ENCODE measurements around the gene FHL5. TPM values are rescaled to one million over a fixed set of nuclear protein-coding genes. Genes with fewer than 3 reads are reported as not detected.

FHL5 gene
- total RNA-seq, 1 experiment from 2014 or later: not detected

DNA sequence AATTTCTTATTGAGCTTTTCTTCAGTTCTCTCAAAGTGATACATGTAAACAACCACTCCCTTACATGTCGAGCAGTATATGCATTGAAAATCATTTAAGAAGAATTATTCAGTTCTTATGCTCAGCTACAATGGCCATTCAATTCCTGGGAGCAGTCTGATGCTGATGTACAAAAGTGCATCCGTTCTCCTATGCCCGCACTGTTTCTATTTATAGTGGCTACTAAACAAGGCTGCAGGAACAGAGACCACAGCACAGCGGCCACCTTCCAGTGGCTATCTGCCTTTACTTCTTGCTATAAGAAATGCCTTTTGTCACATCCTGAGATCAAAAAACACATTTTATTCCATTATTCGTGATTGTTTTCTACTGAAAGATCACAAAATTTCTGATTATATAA lies 82.2 kb downstream of the FHL5 start:
- no peak overlapping the region for H2BK15ac ChIP-seq (ENCODE audit: low read depth, low read length)
- H2AK5ac ChIP-seq (ENCODE audit: insufficient read length, low read length): no peak overlapping the region
- no peak overlapping the region for H3K4me2 ChIP-seq (ENCODE audit: insufficient read depth, insufficient read length, low read length)
- no peak overlapping the region for H3T11ph ChIP-seq (ENCODE audit: low read length)
- no peak overlapping the region for H3K18ac ChIP-seq (ENCODE audit: insufficient read length, low read depth, low read length)
- H3K4me3 Mint-ChIP-seq: no peak overlapping the region
- no peaks in the 10 kb centered on the region for H3K79me1 ChIP-seq (ENCODE audit: insufficient read depth, low read depth, low read length, poor library complexity, severe bottlenecking)
- no peaks in the 10 kb centered on the region for H4K20me1 ChIP-seq (ENCODE audit: control insufficient read depth, insufficient read depth, insufficient read length)
- no peaks in the 10 kb centered on the region for H3K9me3 ChIP-seq (ENCODE audit: control insufficient read depth, low read depth, low read length)
- no peaks in the 10 kb centered on the region for H3K36me3 Mint-ChIP-seq (ENCODE audit: insufficient read depth in 1 of 3, low read depth in 3 of 3)
- WGBS (ENCODE audit: extremely low coverage, insufficient read length, low lambda C conversion rate): no CpG with 5 or more reads among the region's 5 CpGs
- no peak for DNase-seq
- no peak overlapping the region for H2BK5ac ChIP-seq (ENCODE audit: insufficient read length, low read length)
- H3K9ac ChIP-seq (ENCODE audit: extremely low read depth, insufficient read length, low read length): no peak overlapping the region
- H3K9me3 Mint-ChIP-seq: no peaks in the 10 kb centered on the region
- no peak overlapping the region for H3K27ac Mint-ChIP-seq
- H3K4me1 ChIP-seq (ENCODE audit: insufficient read depth, low read length): no peaks in the 10 kb centered on the region
- H2BK20ac ChIP-seq (ENCODE audit: low read depth, low read length, poor library complexity, severe bottlenecking): no peak overlapping the region
- no peak overlapping the region for H3K14ac ChIP-seq (ENCODE audit: insufficient read depth, low read length)
- H2AFZ ChIP-seq (ENCODE audit: low read length): no peak overlapping the region
- H3K4ac ChIP-seq (ENCODE audit: low read depth, low read length): no peak overlapping the region
- no peak overlapping the region for H3K56ac ChIP-seq (ENCODE audit: insufficient read length, low read depth, low read length)
- no peaks in the 10 kb centered on the region for H3K23me2 ChIP-seq (ENCODE audit: insufficient read length, low read depth, low read length, poor library complexity, severe bottlenecking)
- no peak overlapping the region for H4K8ac ChIP-seq (replicated peaks; ENCODE audit: insufficient read length, low read depth, low read length)
- H3K27me3 ChIP-seq (ENCODE audit: insufficient read depth, low read length): no peaks in the 10 kb centered on the region
- TF ChIP-seq CTCF (conservative IDR thresholded peaks at IDR 0.05): no peak
- H4K5ac ChIP-seq (ENCODE audit: insufficient read length, low read depth, low read length): no peak overlapping the region
- H3K23ac ChIP-seq (ENCODE audit: insufficient read length, low read depth, low read length): no peak overlapping the region
- H3K27me3 Mint-ChIP-seq (ENCODE audit: low read depth): 0 out of 2 replicates have a peak, but pooled peaks cover 1% of the 10 kb centered on the region
- no peak overlapping the region for H2BK12ac ChIP-seq (ENCODE audit: insufficient read length, low read depth, low read length)
- no peak overlapping the region for H3K27ac ChIP-seq (ENCODE audit: insufficient read length, low read depth, low read length)
- no peaks in the 10 kb centered on the region for H3K79me2 ChIP-seq (ENCODE audit: insufficient read depth, low read length)
- H3K4me1 Mint-ChIP-seq: no peaks in the 10 kb centered on the region
- no peak overlapping the region for H4K91ac ChIP-seq (ENCODE audit: insufficient read length, low read depth, low read length)
- no peak overlapping the region for H2BK120ac ChIP-seq (ENCODE audit: low read depth, low read length, poor library complexity, severe bottlenecking)

All from H9 (cell line).